Measurements from ENCODE around the gene ELK1.
A peak's percentile ranks its signal among the peaks of the same experiment; 100 is the strongest.

ELK1 gene

DNA sequence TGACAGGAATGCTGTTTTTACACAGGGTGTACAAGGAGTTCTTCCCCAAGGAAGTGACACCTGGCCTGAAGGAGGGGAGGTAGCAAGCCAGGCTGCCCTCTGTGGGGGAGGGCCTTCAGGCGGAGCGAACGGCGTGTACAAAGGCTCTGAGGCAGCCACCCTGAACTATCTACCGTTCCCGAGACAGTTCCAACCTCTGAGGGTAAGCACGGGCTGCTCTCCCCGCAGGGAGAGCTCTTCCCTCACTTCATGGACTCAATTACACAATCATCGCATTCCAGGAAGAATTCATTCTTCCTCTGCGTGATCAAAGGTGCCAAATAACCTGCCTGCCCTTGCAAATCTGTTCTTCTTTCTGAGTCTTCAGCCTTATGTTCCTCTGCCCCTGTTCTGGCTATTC, 4.8 kb downstream of the ELK1 start:
- no peak for DNase-seq (ENCODE audit: low read depth in 2 of 2)

DNA sequence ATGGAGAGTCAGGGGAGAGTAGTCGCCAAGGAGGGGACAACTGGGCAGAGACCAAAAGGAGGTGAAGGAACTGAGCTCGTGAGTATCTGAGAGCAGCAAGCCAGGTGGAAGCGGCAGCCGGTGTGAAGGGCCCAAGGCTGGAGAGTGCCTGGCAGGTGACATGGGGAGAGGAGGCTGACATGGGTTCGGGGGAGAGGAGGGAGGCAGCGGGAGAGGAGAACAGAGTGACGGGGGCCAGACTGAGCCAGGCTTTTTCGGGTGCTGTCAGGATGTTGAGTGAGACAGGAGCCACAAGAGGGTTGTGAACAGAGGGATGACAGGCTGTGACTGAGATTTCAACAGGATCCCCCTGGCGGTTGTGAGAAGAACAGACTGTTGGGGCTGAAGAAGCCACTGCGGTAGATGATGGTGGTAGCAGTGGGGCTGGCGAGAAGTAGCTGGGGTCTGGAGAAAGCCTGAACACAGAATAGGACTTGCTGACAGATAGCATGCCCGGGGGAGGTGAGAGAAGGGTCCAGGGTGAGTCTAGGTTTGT, 5.7 kb downstream of the ELK1 start:
- no peak for DNase-seq (ENCODE audit: low read depth in 2 of 2)

DNA sequence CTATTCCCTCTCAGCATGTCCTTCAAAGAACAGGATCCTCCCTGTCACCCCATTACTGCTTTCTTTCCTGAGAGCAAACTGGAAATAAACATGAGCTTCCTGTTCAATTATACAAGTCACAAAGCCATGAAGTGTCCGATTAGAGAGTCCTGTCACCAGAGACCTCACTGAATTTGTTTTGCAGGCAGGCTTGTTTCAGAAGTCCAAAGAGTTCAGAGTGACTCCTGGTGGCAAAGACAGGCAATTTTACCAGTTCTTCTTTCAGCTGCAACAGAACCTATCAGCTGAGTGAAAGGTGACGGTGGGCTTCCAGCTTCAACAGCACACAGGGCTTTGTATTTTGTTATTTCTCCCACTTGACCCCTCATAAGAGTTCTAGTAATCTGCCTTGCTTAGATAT, 6.4 kb downstream of the ELK1 start:
- DNase-seq (ENCODE audit: low read depth in 2 of 2): no peak

DNA sequence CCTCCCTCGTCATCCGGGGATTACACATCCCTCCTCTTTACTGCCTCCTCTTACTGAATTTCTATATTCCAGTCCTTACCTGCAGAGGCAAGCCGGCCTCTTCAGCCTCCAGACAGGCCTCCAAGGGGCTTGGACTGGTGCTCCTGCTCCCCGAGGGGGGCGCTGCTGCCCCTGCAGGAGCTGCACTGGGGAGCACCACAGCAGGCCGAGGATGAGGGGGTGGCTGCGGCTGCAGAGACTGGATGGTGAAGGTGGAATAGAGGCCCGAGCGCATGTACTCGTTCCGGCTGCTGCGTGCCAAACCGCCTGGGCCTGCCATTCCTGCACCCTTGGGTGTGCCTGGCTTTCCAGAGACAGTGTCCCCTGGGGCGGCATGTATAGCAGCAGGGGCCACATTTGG, 11.5 kb downstream of the ELK1 start:
- no peak for DNase-seq (ENCODE audit: low read depth in 2 of 2)

DNA sequence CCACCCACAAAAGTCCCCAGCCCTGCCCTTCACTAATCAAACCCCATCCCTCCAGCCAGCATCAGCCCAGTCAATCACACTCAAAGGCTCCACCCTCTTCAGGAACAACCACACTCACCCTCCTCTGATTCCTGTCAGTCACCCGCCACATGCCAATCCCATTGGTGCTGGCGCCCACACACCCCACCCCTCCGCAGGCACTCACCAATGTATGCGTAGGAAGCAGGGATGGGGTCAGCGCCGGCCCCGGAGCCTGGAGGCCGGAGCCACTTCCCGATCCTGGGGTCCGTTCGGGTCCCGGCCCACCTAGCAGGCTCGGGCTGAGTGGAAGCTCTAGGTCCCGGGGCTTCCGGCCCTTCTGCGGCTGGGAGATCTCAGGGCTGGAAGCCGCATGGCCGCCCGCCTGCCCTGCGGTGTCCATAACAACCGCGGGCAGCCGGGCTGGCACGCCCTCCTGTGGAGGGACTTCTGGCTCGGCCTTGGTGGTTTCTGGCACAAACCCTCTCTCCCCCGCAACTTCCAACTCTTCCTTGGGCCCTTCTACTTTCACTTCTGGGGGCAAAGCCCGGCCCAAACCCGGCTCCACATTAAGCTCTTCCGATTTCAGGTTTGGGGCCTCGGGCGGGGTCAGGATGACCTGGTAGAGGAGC, 12.7 kb downstream of the ELK1 start:
- no peak for DNase-seq (ENCODE audit: low read depth in 2 of 2)

DNA sequence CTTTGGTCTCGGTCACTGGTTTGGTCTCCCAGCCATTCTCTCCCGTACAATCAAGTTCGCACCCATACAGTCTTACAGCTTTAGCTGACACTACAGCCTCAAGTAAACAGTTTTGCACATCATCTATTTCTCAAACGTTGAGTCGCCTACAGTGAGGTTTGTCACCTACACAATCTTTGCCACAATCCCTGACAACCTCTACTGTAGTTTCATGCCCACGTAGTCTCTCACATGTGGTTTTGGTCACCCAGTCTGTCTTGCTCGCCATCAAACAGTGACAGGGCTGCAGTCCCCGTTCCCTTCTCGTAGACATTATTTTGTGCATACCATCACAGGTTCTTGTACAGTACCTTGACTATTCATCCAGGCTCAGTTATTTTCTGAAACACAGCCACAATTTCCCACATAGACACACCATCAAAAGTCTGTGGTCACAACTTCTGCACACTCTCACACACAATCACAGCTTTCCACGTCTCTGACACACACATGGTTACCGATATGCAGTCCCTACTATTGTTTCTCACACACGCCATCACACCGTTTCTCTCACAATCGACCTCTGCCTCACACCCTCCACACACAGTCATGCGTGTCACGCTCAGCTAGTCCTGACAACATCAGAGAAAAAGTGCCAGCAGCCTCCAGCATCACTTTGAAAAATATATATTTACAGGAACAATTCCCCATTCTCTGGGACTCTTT, 15.3 kb downstream of the ELK1 start:
- DNase-seq (ENCODE audit: low read depth in 2 of 2): no peak

DNA sequence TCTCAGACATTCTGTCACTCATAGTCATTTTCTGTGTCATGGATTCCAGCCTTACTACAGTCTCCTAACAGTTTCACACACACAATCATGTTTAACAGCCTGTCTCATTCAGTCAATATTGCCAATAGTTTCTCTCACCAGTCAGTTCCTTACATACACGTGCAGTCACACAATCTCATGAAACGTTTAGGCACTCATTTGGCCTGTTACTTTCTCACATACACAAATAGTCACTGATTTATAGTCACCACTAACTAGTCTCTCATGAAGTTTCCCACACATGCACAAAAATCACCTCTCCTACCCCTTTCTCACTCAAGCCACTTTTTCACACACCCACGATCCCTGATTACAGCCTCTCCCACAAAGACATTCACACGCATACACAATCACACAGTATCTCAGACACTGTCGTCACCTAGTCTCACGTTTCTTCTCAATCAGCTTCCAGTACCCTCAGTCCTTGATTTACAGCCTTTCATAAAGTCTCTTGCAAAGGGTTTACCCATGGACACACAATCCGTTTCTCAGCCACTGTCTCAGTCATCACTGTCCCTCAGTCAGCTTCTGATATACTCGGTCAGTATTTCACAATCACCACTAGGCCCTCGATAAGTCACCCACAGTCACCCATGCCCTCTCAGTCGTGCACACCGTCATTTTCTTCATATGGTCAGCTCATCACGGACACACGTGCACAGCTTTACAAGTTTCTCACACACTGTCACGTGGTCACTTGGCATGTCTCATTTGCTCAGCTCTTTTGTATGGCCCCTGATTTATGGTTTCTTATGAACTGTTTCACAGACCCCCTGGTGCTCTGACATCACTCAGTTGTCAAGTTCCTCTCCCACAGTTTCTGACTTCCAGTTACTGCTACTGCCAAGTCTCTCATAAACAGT, 16.4 kb downstream of the ELK1 start:
- DNase-seq (ENCODE audit: low read depth in 2 of 2): no peak

DNA sequence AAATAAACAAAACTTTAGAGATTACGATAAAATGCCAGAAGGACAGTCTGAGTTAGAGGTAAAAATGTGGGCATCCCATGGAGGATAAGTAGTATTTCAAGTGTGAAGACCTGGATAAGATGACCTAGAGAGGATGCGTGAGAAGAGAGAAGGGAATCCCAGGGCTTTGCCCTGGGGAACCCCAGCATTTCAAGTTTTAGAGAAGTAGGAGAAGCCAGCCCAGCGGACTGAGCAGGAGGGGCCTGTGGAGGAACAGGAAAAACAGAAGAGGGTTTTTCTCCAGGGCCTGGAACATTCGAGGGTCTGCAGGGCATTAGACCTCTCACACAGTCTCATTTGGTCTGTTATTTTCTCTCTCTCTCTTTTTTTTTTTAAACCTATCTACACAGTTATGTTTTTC, 17.7 kb downstream of the ELK1 start:
- no peak for DNase-seq (ENCODE audit: low read depth in 2 of 2)

DNA sequence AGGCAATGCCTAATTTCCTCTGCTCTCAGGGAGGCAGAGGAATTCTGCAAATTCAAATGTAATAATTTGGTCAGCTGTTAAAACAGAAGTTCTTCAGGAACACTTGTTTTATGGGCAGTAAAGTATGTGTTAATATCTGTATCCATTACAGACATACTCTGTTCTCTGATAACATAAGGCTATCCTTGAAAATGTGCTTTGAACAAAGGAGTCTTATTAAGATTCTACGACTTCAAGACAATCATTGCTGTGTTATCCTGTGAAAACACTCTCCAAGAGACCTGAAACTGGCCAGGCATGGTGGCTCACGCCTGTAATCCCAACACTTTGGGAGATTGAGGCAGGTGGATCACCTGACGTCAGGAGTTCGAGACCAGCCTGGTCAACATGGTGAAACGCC, 18.7 kb downstream of the ELK1 start:
- DNase-seq (ENCODE audit: low read depth in 2 of 2): no peak

DNA sequence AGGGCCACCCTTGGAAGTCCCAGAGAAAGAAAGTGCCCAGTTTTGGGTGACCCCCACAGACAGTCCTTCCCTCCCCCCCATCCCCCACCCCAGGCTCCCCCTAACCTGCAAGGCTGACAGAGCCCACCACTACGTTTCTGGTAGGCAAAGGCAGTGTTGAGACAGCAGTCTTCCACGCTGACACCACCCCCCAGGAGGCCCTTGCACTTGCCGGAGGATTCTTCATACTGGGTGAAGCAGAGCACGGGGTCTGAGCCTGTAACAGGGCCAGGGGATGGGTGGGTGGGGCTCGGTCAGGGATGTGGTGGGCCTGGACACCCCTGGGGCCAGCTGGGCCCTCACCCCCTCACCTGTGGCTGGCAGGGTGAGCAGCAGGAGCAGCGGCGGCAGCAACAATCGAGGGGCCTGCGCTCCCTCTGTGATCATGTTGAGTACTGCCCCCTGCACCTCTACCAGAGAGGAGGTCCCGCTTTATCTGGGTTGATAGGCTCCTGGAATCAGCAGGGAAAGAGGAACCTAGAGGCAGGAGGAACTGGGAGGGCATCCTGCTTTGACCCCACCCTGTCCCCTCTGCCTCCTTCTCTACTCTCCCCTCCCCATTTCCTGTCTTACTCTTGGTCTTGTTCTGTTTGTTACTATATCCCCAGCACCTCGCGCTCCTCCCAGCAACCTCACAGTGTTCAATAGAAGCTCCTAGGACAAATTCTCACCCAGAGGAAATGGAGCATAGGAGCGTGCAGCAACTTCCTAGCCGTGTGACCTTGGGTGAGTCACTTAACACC, 20.8 kb downstream of the ELK1 start, which contains the start of gene CFP:
Gene CFP (minus strand): TSS at position 512 of the 782 bp plus-strand sequence. CDS start 86 bp downstream, at position 426.
- no peak for DNase-seq (ENCODE audit: low read depth in 2 of 2)

DNA sequence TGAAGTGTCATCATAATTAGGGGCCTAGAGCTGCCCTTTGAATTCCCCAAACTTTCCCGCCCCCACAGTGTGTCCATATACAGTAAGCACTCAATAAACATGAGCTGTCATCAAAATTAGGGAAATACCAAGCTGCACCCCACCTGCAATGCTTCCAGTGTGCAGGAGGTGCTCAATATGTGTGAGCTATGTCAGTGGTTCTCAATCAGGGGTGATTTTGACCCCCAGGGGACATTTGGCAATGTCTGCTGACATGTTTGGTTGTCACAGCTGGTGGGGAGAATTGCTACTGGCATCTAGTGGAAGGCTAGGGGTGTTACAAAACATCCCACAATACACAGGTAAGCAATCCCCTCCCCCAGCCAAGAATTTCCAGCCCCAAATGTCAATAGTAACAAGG, 21.4 kb downstream of the ELK1 start:
- no peak for DNase-seq (ENCODE audit: low read depth in 2 of 2)

DNA sequence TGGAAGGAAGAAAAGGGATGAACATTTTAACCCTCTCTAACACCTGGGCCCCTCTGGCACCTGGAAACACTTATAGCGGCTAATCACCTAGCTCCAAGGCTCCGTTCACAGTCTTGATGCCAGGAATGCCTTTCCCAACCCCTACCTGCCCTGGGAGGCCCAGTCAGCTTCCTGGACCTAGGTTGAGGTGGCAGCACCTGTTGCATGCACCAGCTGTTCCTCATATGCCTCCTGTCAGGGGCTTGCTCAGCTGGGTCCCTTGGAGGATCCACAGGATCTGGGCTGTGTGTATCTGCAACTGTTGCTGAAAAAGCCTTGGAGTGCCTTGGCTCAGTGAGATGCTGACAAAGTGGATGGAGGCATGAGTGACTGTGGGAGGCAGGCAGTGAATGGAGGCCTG, 25.0 kb downstream of the ELK1 start:
- DNase-seq (ENCODE audit: low read depth in 2 of 2): no peak

DNA sequence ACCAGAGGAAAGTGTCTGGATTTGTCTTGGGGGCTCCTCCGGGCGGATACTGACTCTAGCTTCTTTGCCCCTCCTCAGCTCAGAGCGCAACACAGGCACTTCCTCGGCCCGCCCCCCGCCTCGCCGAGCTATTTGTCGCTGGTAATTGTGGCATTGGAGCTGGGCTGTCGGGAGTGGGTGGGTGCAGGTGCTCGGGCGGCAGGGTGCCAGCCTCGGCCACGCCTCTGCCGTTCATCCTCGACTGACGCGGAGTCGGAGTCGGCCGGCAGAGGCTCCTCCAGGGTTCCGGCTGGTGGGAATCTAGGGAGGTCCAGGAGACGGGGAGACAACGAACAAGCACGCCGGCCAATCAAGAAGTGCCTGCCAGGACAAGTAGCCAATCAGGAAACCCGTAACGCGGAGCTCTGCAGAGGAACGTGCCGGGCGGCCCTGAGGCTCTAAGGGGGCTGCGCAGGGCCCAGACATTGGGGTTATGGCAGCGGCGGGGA, 26.8 kb downstream of the ELK1 start:
- no peak for DNase-seq (ENCODE audit: low read depth in 2 of 2)

DNA sequence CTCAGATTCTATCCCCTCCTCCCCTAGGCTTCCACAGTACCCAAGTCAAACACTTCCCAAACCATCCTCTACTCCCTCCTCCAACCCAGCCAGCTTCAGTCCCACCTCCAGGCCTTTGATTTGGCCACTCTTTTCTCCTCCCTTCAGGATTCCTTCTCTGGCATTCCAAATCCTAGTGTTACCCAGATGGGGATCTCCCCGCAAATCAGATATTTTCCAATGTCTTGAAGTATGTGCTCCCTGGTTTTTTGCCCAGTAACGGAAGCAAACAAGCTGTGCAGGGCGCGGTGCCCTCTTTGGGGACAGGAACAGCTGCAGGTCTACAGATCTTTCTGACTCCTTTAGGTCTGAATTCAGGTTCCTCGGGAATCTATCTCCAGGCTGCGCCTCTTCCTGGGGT, 28.5 kb downstream of the ELK1 start:
- no peak for DNase-seq (ENCODE audit: low read depth in 2 of 2)

DNA sequence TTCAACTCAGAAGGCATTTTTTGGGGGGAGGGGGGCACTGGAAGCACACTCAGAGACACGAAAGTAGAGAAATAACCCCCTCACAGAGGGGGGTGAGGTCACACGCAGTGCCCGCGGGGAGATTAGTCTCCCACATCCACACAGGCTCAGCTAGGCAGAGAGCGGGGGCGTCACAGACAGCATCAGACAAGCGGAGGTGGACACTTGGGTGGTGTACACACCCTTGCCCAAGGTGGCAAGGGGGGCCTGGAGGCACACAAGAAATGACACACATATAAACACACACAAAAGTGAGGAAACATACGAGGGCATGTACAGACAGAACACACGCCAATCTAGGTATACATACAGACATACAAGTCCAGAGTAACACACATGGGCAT, 30.1 kb downstream of the ELK1 start:
- no peak for DNase-seq (ENCODE audit: low read depth in 2 of 2)

DNA sequence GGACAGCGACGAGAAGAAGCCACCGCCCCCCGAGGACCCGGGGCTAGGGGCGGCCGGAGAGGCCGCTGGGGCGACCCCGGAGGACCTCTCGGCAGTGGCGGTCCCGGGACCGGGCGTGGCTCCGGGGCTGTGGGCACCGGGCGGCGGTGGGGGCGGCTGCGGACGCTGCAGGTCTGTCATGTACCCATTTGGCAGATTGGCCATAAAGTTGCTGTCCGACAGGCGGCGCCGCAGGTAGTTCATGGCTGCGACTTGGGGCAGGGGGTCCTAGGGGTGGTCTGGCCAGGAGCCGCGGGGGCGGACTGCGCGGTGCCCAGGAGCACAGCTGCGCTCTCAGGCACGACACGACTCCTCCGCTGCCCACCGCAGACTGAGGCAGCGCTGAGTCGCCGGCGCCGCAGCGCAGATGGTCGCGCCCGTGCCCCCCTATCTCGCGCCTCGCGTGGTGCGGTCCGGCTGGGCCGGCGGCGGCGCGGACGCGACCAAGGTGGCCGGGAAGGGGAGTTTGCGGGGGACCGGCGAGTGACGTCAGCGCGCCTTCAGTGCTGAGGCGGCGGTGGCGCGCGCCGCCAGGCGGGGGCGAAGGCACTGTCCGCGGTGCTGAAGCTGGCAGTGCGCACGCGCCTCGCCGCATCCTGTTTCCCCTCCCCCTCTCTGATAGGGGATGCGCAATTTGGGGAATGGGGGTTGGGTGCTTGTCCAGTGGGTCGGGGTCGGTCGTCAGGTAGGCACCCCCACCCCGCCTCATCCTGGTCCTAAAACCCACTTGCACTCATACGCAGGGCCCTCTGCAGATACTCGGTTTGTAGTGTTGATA, 30.7 kb downstream of the ELK1 start, which contains the start of gene SYN1:
Gene SYN1 (minus strand): TSS at position 372 of the 817 bp plus-strand sequence. CDS start 129 bp downstream, at position 243.
- DNase-seq (ENCODE audit: low read depth in 2 of 2): peak; percentile 68 to 69

DNA sequence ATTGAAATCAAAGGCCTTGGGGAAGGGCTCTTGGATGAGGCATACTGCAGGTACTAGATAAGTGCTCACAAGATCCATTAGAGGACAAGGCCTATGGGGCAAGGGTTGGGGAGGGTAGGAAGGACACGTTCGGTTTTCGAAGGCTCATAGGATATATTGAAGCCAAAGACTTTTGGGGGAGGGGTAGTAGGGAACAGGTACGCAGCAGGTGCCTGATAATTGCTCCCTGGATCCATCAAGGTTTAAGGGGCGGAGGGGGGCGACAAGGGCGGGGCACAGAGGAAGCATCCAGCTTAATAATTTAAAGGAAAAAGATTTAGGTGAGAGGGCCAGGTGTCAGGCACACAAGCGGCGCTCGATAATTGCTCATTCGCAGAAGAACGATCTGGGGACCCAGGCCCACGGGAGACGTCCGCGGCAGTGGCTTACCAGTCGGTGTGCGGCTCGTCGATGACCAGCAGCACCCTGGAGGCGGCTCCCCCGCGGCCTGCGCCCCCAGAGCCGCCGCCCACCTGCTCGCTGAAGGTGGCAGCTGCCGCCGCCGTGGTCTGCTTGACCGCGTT, 31.4 kb downstream of the ELK1 start:
- no peak for DNase-seq (ENCODE audit: low read depth in 2 of 2)

DNA sequence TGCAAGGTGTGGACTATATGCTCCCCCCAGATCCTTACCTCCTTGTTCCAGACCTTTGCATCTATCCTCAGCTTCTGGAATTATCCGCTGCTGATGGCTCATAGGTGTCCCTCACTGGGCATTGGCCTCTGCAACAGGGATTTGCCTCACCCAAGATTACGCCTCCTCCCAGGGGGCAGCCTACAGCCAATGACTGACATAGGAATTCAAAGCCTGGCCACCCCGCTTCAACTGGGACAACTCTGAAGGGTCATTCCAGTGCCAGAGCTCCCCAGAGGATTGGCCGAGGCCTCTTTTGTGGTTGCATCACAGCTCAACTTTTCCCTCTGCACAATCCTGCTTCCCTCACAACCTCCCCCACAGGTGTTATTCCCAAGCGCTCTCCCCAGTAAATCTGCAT, 35.7 kb downstream of the ELK1 start:
- DNase-seq (ENCODE audit: low read depth in 2 of 2): no peak

DNA sequence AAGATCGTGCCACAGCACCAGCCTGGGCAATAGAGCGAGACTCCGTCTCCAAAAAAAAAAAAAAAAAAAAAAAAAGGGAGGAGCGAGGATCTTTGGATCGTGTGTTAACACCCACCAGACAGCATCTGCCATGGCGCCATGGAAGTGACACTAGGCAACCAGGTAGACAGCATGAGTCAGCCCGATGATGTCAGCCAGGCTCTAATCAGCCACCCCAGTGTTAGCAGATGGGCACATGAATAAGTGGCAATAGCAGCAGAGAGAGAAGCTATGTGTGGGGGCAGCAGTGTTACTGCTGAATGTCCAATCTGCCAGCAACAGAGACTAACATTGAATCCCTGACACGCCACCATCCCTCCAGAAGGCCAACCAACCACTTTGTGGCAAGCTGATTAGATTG, 37.3 kb downstream of the ELK1 start:
- no peak for DNase-seq (ENCODE audit: low read depth in 2 of 2)

DNA sequence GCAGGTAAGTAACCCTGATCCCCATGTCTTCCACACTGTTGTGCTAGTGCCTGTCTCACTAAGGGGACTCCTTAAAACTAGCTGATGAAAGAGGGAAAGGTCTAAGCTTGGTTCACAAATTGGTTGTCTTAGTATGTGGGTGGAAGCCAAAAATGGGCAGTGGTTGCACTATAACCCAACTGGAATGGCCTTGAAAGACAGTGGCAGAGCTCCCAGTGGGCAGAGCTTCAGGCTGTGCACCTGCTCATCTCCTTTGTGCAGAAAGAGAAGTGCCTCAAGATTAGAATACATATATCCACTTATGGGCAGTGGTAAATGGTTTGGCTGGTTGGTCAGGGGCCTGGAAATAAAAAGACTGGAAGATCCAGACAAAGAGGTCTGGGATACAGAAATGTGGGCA, 37.9 kb downstream of the ELK1 start:
- DNase-seq (ENCODE audit: low read depth in 2 of 2): no peak
